DND-41 (cell line): ENCODE measurements around the gene ABCD1.

Experiments
- CTCF ChIP-seq: IDR thresholded peaks from 2 replicates; pipeline ENCODE4 v1.5.1; 2012; ENCODE audit warnings: borderline replicate concordance, low read length, moderate library complexity, mild to moderate bottlenecking; ENCODE audit not compliant: poor library complexity, severe bottlenecking; ENCODE audit errors: extremely low read depth
- EZH2 ChIP-seq: IDR thresholded peaks from 3 replicates; pipeline ENCODE4 v1.6.1; 2012; ENCODE audit warnings: borderline replicate concordance, low read depth, mild to moderate bottlenecking, moderate library complexity, low read length, inconsistent platforms; ENCODE audit not compliant: severe bottlenecking

DNA sequence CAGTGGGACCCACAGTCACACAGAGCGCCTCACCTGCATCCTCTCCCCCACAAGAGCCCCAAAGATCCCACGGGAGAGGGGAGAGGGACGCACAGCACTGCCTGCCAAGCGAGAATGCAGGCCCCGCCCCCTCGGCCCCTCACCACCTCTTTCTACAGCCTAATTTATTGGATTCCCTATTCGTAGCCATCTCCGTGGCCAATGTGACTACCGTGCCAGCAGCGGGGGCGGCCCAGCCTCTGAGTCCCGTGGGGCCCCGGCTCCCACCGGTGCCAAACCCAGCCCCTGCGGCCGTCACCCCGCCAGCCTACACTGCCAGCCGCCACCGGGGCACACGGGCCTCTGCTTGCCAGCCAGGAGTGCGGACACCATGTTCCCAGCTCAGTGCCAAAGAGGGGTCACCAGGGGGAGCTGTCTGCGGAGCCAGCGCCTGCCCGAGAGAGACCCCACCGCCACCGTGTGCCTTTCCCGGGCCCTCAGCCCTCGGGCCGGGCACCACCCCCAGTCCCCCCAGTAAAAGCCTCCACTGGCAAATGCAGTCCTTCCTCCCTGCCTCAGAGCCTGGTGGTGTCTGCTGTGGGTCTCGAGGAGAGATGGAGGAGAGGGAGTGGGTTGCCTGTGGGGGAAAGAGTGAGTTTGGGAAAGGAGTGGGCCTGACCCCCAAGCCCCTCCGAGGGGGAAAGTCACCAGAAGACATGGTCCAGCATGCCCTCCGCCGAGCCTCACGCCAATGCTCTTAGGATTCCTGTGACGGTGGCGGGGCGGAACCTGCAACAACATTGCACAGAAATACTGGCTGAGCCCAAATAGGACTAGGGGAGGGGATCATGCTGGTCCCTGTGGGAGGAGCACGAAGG, 19.8 kb downstream of the ABCD1 start:
- TF ChIP-seq EZH2, result no peak
- TF ChIP-seq CTCF, result peak; percentile 28
